HEK293 (cell line): ENCODE data around the gene KIF26B.

Experiments
- CTCF ChIA-PET: fragments of 350-600 bp; formaldehyde crosslinking; extraction: SDS; loops from one replicate; lab custom pipeline; 2021; ENCODE audit warnings: antibody characterized with exemption; lab: Yijun Ruan, JAX
- POLR2A ChIA-PET: fragments of 300-600 bp; formaldehyde crosslinking; extraction: SDS; loops from one replicate; lab custom pipeline; 2020; ENCODE audit warnings: antibody characterized with exemption, inconsistent platforms; lab: Yijun Ruan, JAX
- H3K27ac ChIP-seq: fragments of 200-500 bp; sonication (Bioruptor generic); 2 replicates; pipeline ENCODE4 v1.5.1; 2014; ENCODE audit warnings: low read depth, low read length, control low read depth, inconsistent platforms; ENCODE audit errors: extremely low read depth
- H3K36me3 ChIP-seq, 2 experiments: fragments of 200-500 bp in 1 of 2; sonication (Bioruptor generic) in 1 of 2; 1 replicate in 1 of 2; 2 replicates in 1 of 2; pipeline ENCODE4 v1.5.1; 2014 to 2017; ENCODE audit warnings: inconsistent platforms in 2 of 2, low read length in 2 of 2; ENCODE audit not compliant: control insufficient read depth in 2 of 2, insufficient read depth in 1 of 2
- H3K4me1 ChIP-seq: fragments of 200-500 bp; sonication (Bioruptor generic); 2 replicates; pipeline ENCODE4 v1.5.1; 2014; ENCODE audit warnings: mild to moderate bottlenecking, low read length, inconsistent platforms; ENCODE audit not compliant: control insufficient read depth, insufficient read depth
- H3K4me3 ChIP-seq: 2 replicates; pipeline ENCODE4 v1.5.1; 2011; ENCODE audit warnings: low read depth, mild to moderate bottlenecking, control low read depth, low read length, moderate library complexity
- H3K9me3 ChIP-seq: fragments of 200-500 bp; sonication (Bioruptor generic); 2 replicates; pipeline ENCODE4 v1.5.1; 2014; ENCODE audit warnings: low read depth, low read length, inconsistent platforms; ENCODE audit not compliant: control insufficient read depth, insufficient read depth
- AEBP2 ChIP-seq: fragments of 450-650 bp; formaldehyde crosslinking; IDR thresholded peaks from 2 replicates; pipeline ENCODE4 v1.5.1; 2016; ENCODE audit warnings: missing biosample characterization, missing genetic modification characterization, borderline replicate concordance
- HOXC10 ChIP-seq: sonication (generic); formaldehyde crosslinking; IDR thresholded peaks from 2 replicates; pipeline ENCODE4 v1.8.1; 2023; ENCODE audit warnings: mild to moderate bottlenecking, missing genetic modification reagents
- HOXD13 ChIP-seq: sonication (generic); formaldehyde crosslinking; IDR thresholded peaks from 2 replicates; pipeline ENCODE4 v1.8.0; 2022; ENCODE audit warnings: missing genetic modification reagents, borderline replicate concordance
- KLF10 ChIP-seq: fragments of 450-650 bp; IDR thresholded peaks from 2 replicates; pipeline ENCODE4 v1.5.1; 2018; ENCODE audit warnings: missing biosample characterization, mild to moderate bottlenecking, missing genetic modification characterization
- KLF7 ChIP-seq: fragments of 450-650 bp; formaldehyde crosslinking; IDR thresholded peaks from 2 replicates; pipeline ENCODE4 v1.5.1; 2016; ENCODE audit warnings: missing biosample characterization, missing genetic modification characterization, borderline replicate concordance
- OSR2 ChIP-seq: fragments of 450-650 bp; formaldehyde crosslinking; IDR thresholded peaks from 2 replicates; pipeline ENCODE4 v1.5.1; 2016; ENCODE audit warnings: missing biosample characterization, missing genetic modification characterization
- SETDB1 ChIP-seq: IDR thresholded peaks from one replicate; pipeline ENCODE4 v1.6.1; 2017; ENCODE audit warnings: mild to moderate bottlenecking, low read length, moderate library complexity, mixed read lengths; ENCODE audit not compliant: insufficient read length
- SP2 ChIP-seq: fragments of 450-650 bp; formaldehyde crosslinking; IDR thresholded peaks from 2 replicates; pipeline ENCODE4 v1.5.1; 2016; ENCODE audit warnings: missing biosample characterization, missing genetic modification characterization
- ZEB2 ChIP-seq: fragments of 450-650 bp; formaldehyde crosslinking; IDR thresholded peaks from 2 replicates; pipeline ENCODE4 v1.5.1; 2016; ENCODE audit warnings: missing biosample characterization, missing genetic modification characterization
- ZNF132 ChIP-seq: fragments of 450-650 bp; formaldehyde crosslinking; IDR thresholded peaks from 2 replicates; pipeline ENCODE4 v1.5.1; 2017; ENCODE audit warnings: missing biosample characterization, missing genetic modification characterization, borderline replicate concordance
- ZNF18 ChIP-seq: fragments of 450-650 bp; formaldehyde crosslinking; IDR thresholded peaks from 2 replicates; pipeline ENCODE4 v1.5.1; 2016; ENCODE audit warnings: missing biosample characterization, missing genetic modification characterization
- ZNF274 ChIP-seq, 2 experiments: fragments of 200-500 bp in 1 of 2; fragments of 450-650 bp in 1 of 2; sonication (Bioruptor generic) in 1 of 2; formaldehyde crosslinking in 1 of 2; IDR thresholded peaks; 2 replicates each; pipeline versions ENCODE4 v1.5.1 to v1.6.1; 2014 to 2016; ENCODE audit warnings: borderline replicate concordance in 1 of 2, inconsistent platforms in 1 of 2, low read length in 1 of 2, missing biosample characterization in 1 of 2, missing genetic modification characterization in 1 of 2
- ZNF280D ChIP-seq: fragments of 450-650 bp; formaldehyde crosslinking; IDR thresholded peaks from 2 replicates; pipeline ENCODE4 v1.5.1; 2016; ENCODE audit warnings: missing biosample characterization, missing genetic modification characterization
- ZNF354C ChIP-seq: fragments of 450-650 bp; formaldehyde crosslinking; IDR thresholded peaks from 2 replicates; pipeline ENCODE4 v1.5.1; 2016; ENCODE audit warnings: missing biosample characterization, missing genetic modification characterization, low read depth, borderline replicate concordance
- ZNF423 ChIP-seq: fragments of 450-650 bp; formaldehyde crosslinking; IDR thresholded peaks from 2 replicates; pipeline ENCODE4 v1.5.1; 2016; ENCODE audit warnings: missing biosample characterization, missing genetic modification characterization
- ZNF473 ChIP-seq: fragments of 450-650 bp; formaldehyde crosslinking; IDR thresholded peaks from 2 replicates; pipeline ENCODE4 v1.5.1; 2017; ENCODE audit warnings: missing biosample characterization, missing genetic modification characterization
- ZNF555 ChIP-seq: fragments of 450-650 bp; formaldehyde crosslinking; conservative IDR thresholded peaks from 2 replicates; pipeline ENCODE4 v1.5.1; 2017; ENCODE audit warnings: missing biosample characterization, mild to moderate bottlenecking, missing genetic modification characterization, inconsistent platforms
- ZNF624 ChIP-seq: fragments of 450-650 bp; formaldehyde crosslinking; IDR thresholded peaks from 2 replicates; pipeline ENCODE4 v1.5.1; 2017; ENCODE audit warnings: missing biosample characterization, missing genetic modification characterization
- ZNF664 ChIP-seq: fragments of 450-650 bp; formaldehyde crosslinking; IDR thresholded peaks from 2 replicates; pipeline ENCODE4 v1.5.1; 2016; ENCODE audit warnings: missing biosample characterization, missing genetic modification characterization
- ZNF747 ChIP-seq: fragments of 450-650 bp; formaldehyde crosslinking; IDR thresholded peaks from 2 replicates; pipeline ENCODE4 v1.5.1; 2016; ENCODE audit warnings: missing biosample characterization, missing genetic modification characterization
- ZNF791 ChIP-seq: fragments of 450-650 bp; formaldehyde crosslinking; IDR thresholded peaks from 2 replicates; pipeline ENCODE4 v1.5.1; 2016; ENCODE audit warnings: missing biosample characterization, missing genetic modification characterization
- ZNF830 ChIP-seq: fragments of 450-650 bp; IDR thresholded peaks from 2 replicates; pipeline ENCODE4 v1.5.0; 2018; ENCODE audit warnings: missing biosample characterization, missing genetic modification characterization, low read depth, mild to moderate bottlenecking, moderate library complexity
- ZNF843 ChIP-seq: fragments of 450-650 bp; formaldehyde crosslinking; IDR thresholded peaks from 2 replicates; pipeline ENCODE4 v1.5.1; 2016; ENCODE audit warnings: missing biosample characterization, missing genetic modification characterization
- ZSCAN16 ChIP-seq: fragments of 450-650 bp; formaldehyde crosslinking; IDR thresholded peaks from 2 replicates; pipeline ENCODE4 v1.5.1; 2016; ENCODE audit warnings: missing biosample characterization, missing genetic modification characterization
- ZXDB ChIP-seq: fragments of 450-650 bp; formaldehyde crosslinking; IDR thresholded peaks from 2 replicates; pipeline ENCODE4 v1.5.1; 2016; ENCODE audit warnings: missing biosample characterization, missing genetic modification characterization

The KIF26B gene

GRCh38 chr1:245419461-245419978 is 264.7 kb downstream of the KIF26B start:
- TF ChIP-seq HOXD13 (no peak), ZNF664 (no peak), OSR2 (no peak), ZNF18 (tag by site-specific recombination) (no peak), ZNF280D (no peak), ZNF354C (tag by site-specific recombination) (no peak), ZNF423 (tag by site-specific recombination) (no peak), SETDB1 (no peak), ZNF473 (no peak), ZSCAN16 (no peak), ZXDB (tag by site-specific recombination) (no peak), ZEB2 (no peak), ZNF791 (tag by site-specific recombination) (no peak), ZNF830 (no peak), KLF7 (tag by site-specific recombination) (no peak), SP2 (tag by site-specific recombination) (no peak), ZNF747 (tag by site-specific recombination) (no peak), ZNF132 (no peak)
- Histone ChIP-seq H3K4me3 (no peak overlapping the region), H3K36me3 (no peaks in the 10 kb centered on the region), H3K9me3 (no peaks in the 10 kb centered on the region), H3K4me1 (no peaks in the 10 kb centered on the region), H3K27ac (no peak overlapping the region)
- ChIA-PET CTCF (no interaction called here), POLR2A (no interaction called here)

- CTCF ChIA-PET: no interaction called here
- H3K27ac ChIP-seq: no peak overlapping the region
- no peaks in the 10 kb centered on the region for H3K36me3 ChIP-seq
- no peak overlapping the region for H3K4me3 ChIP-seq
- TF ChIP-seq ZXDB (tag by site-specific recombination): no peak
- no peak for TF ChIP-seq KLF10 (tag by site-specific recombination)
- no peak for TF ChIP-seq ZNF274 (IDR thresholded peaks at IDR 0.05; ENCODE audit: low read length)
- TF ChIP-seq ZNF274 (tag by site-specific recombination; IDR thresholded peaks at IDR 0.05; ENCODE audit: borderline replicate concordance): no peak
- no peak for TF ChIP-seq ZNF18 (tag by site-specific recombination)
- TF ChIP-seq ZNF843 (tag by site-specific recombination): no peak
- TF ChIP-seq AEBP2 (tag by site-specific recombination): no peak
- TF ChIP-seq ZNF624: no peak
- TF ChIP-seq ZNF555 (tag by site-specific recombination): no peak
- no peak for TF ChIP-seq HOXC10 (CRISPR knock-in tag)
- TF ChIP-seq, all 188 proteins: peak for 0
- H3K9me3 ChIP-seq: no peaks in the 10 kb centered on the region
- POLR2A ChIA-PET: no interaction called here
- no peaks in the 10 kb centered on the region for H3K4me1 ChIP-seq
Measured at GRCh38 chr1:245419989-245420388, 265.2 kb downstream of the KIF26B start.
